Measurements from ENCODE around the gene RBFOX1.

RBFOX1 gene

GRCh38 chr16:7381671-7382070 is 49.0 kb downstream of the RBFOX1 start:
- no peak for TF ChIP-seq CTCF (IDR thresholded peaks at IDR 0.05; ENCODE audit: low read depth, low read length)
- H3K4me3 ChIP-seq (ENCODE audit: low read depth, low read length): no peak overlapping the region
- no peak for DNase-seq (ENCODE audit: low read depth, low spot score)
- in situ Hi-C loops (cut with HindIII; ENCODE audit: low sequenced_read_pairs): no loop called here

GRCh38 chr16:7382521-7382920 is 49.9 kb downstream of the RBFOX1 start:
- no peak for DNase-seq (ENCODE audit: low read depth, low spot score)
- no peak for TF ChIP-seq CTCF (IDR thresholded peaks at IDR 0.05; ENCODE audit: low read depth, low read length)
- in situ Hi-C loops (cut with HindIII; ENCODE audit: low sequenced_read_pairs): no loop called here
- H3K4me3 ChIP-seq (ENCODE audit: low read depth, low read length): no peak overlapping the region

GRCh38 chr16:7390974-7391373 is 58.3 kb downstream of the RBFOX1 start:
- in situ Hi-C loops (cut with HindIII; ENCODE audit: low sequenced_read_pairs): no loop called here
- DNase-seq (ENCODE audit: low read depth, low spot score): no peak
- TF ChIP-seq CTCF (IDR thresholded peaks at IDR 0.05; ENCODE audit: low read depth, low read length): no peak
- no peak overlapping the region for H3K4me3 ChIP-seq (ENCODE audit: low read depth, low read length)

- in situ Hi-C loops (cut with HindIII; ENCODE audit: low sequenced_read_pairs): no loop called here
- no peak for DNase-seq (ENCODE audit: low read depth, low spot score)
- H3K4me3 ChIP-seq (ENCODE audit: low read depth, low read length): no peak overlapping the region
- TF ChIP-seq CTCF (IDR thresholded peaks at IDR 0.05; ENCODE audit: low read depth, low read length): no peak
Measured at GRCh38 chr16:7391694-7392093, 59.0 kb downstream of the RBFOX1 start.

GRCh38 chr16:7392206-7392605 is 59.6 kb downstream of the RBFOX1 start:
- TF ChIP-seq CTCF (IDR thresholded peaks at IDR 0.05; ENCODE audit: low read depth, low read length): no peak
- in situ Hi-C loops (cut with HindIII; ENCODE audit: low sequenced_read_pairs): no loop called here
- DNase-seq (ENCODE audit: low read depth, low spot score): no peak
- no peak overlapping the region for H3K4me3 ChIP-seq (ENCODE audit: low read depth, low read length)

- TF ChIP-seq CTCF (IDR thresholded peaks at IDR 0.05; ENCODE audit: low read depth, low read length): no peak
- in situ Hi-C loops (cut with HindIII; ENCODE audit: low sequenced_read_pairs): no loop called here
- DNase-seq (ENCODE audit: low read depth, low spot score): no peak
- H3K4me3 ChIP-seq (ENCODE audit: low read depth, low read length): no peak overlapping the region
Measured at GRCh38 chr16:7393680-7394079, 61.0 kb downstream of the RBFOX1 start.

GRCh38 chr16:7394720-7395336 is 62.2 kb downstream of the RBFOX1 start:
- no peak for TF ChIP-seq CTCF (IDR thresholded peaks at IDR 0.05; ENCODE audit: low read depth, low read length)
- in situ Hi-C loops (cut with HindIII; ENCODE audit: low sequenced_read_pairs): no loop called here

More at GRCh38 chr16:7394720-7395336, 62.2 kb downstream of the RBFOX1 start:
- H3K4me3 ChIP-seq (ENCODE audit: low read depth, low read length): no peak overlapping the region
- no peak for DNase-seq (ENCODE audit: low read depth, low spot score)

All from astrocyte of the spinal cord (primary cell).